Activated CD8-positive, alpha-beta memory T cell treated with anti-CD3 and anti-CD28 coated beads for 48 hours (primary cell): ENCODE measurements around the gene BCAS3.

Experiments
- DNase-seq, 3 experiments: peaks; one replicate each; pipeline ENCODE4 v3.0.0-alpha.2; 2020; ENCODE audit warnings: low read depth in 2 of 3, low spot score in 2 of 3

The BCAS3 gene

GRCh38 chr17:61309362-61310256, 632.0 kb downstream of the BCAS3 start:
- no peak for DNase-seq

GRCh38 chr17:61310590-61310989, 632.9 kb downstream of the BCAS3 start:
- no peak for DNase-seq

- no peak for DNase-seq
Measured at GRCh38 chr17:61312406-61313295, 635.0 kb downstream of the BCAS3 start.

GRCh38 chr17:61313461-61314326, 636.0 kb downstream of the BCAS3 start:
- no peak for DNase-seq

GRCh38 chr17:61314368-61315078, 636.9 kb downstream of the BCAS3 start:
- no peak for DNase-seq

GRCh38 chr17:61316633-61317032, 639.0 kb downstream of the BCAS3 start:
- no peak for DNase-seq

GRCh38 chr17:61317779-61318178, 640.1 kb downstream of the BCAS3 start:
- no peak for DNase-seq

GRCh38 chr17:61318684-61319098, 641.0 kb downstream of the BCAS3 start:
- DNase-seq, result no peak

GRCh38 chr17:61321344-61321743, 643.7 kb downstream of the BCAS3 start:
- no peak for DNase-seq

- no peak for DNase-seq
Measured at GRCh38 chr17:61322325-61323002, 644.8 kb downstream of the BCAS3 start.

GRCh38 chr17:61323003-61323908, 645.6 kb downstream of the BCAS3 start:
- no peak for DNase-seq

- no peak for DNase-seq
Measured at GRCh38 chr17:61323909-61324868, 646.5 kb downstream of the BCAS3 start.

GRCh38 chr17:61324950-61325349, 647.3 kb downstream of the BCAS3 start:
- DNase-seq, result no peak

GRCh38 chr17:61325382-61326073, 647.9 kb downstream of the BCAS3 start:
- DNase-seq, result no peak

- no peak for DNase-seq
Measured at GRCh38 chr17:61326330-61326729, 648.7 kb downstream of the BCAS3 start.

GRCh38 chr17:61328351-61328750, 650.7 kb downstream of the BCAS3 start:
- no peak for DNase-seq
